CD4-positive, alpha-beta T cell treated with Interleukin-15 for 4 hours (primary cell): ENCODE data around the gene LINC00632.
A peak's percentile ranks its signal among the peaks of the same experiment; 100 is the strongest.
"Not testable (repeated sequence)": the region's sequence is repeated elsewhere in the genome, so short reads cannot be mapped to it uniquely, and the experiment has no call there.

Source experiments
- DNase-seq: peaks from one replicate; pipeline ENCODE4 v3.0.0-alpha.2; 2020; ENCODE audit warnings: low spot score

The LINC00632 gene

GRCh38 chrX:140709421-140709846 is at the start of gene LINC00632:
Gene LINC00632 (plus strand): TSS chrX:140709759.
- no peak for DNase-seq

DNA sequence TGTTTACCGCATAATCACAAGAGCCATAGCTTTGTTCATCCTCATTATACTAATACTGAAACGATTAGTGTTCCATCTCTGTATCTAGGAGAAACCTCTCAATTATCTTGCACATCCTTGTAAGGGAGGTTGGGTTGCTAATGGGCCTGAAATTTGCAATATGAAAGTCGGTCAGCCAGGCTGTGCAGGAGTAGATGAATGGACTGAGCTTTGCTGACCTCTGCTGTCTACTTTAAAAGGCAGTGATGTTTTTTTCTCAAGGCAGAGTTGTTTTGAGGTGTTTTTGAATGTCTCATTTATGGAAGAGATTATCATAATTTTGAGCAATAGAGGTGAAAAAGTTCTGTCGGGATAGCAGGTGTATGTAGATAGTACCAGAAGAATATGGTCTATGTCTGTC is 47.9 kb upstream of the LINC00632 start:
- no peak for DNase-seq

- no peak for DNase-seq
Observed at GRCh38 chrX:140664939-140665338, 44.6 kb upstream of the LINC00632 start.

DNA sequence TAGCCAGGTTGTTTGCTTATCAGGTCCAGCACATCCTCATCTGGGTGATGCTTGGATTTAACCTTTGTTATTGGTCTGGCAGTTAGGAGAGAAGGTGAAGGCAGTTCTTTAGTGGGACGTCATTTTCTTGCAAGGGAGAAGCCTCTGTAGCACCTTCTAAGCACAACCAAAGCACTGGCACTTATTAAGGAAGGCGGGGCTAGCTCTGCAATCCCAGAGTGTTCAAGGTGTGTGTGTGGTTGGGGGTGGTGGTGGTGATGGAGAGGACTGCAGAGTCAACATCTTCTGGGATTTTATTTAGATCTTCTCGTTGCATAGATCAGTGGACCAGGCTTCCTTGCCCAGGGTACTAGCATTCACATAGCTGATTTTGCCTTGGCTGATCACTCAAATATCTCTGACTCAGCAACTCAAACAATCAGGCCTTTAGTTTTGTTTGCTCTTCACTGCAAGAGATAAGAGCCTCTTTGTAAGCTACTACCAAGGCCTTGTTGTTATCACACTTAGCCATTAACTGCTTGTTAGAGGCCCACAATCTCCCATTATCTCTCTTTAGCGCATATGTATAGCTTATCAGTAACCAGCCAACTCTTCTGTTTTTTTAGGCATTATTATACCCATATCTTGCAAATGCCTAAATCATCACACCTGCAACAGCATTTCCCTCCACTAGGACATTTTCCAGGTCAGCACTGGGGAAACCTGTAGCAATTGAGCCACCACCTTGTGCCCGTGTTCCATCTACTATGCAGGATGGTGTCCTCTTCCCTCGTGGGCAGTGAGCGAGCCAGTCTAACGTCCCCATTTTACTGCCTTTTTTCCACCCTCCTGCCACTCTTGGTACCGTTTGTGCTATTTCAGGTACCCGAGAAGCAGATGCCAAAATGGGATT is 36.5 kb upstream of the LINC00632 start:
- DNase-seq = no peak

GRCh38 chrX:140687706-140688105 is 21.9 kb upstream of the LINC00632 start:
- DNase-seq = no peak

GRCh38 chrX:140691596-140691995 is 18.0 kb upstream of the LINC00632 start:
- DNase-seq = not testable (repeated sequence)

- DNase-seq = no peak
Observed at GRCh38 chrX:140697618-140698017, 11.9 kb upstream of the LINC00632 start.

- DNase-seq = no peak
Observed at GRCh38 chrX:140701480-140701879, 8.1 kb upstream of the LINC00632 start.

DNA sequence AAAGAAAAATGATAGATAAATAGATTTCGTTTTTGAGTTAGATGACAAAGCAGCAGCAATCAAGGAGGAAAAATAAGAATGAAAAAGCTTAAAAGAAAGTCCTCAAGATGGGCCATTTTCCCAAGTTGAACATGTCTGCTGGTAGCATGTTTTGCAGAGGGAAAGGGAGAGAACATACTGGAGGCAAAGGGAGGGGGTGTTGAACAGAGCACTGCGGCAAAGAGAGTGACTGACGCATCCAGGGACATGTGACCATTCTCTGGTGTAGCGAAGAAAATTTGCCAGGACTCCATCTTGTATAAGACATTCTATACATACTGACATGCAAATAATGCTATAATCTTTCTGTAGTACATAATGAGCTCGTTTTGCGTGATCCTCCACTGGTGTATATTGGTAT is 1.2 kb downstream of the LINC00632 start:
- no peak for DNase-seq

DNA sequence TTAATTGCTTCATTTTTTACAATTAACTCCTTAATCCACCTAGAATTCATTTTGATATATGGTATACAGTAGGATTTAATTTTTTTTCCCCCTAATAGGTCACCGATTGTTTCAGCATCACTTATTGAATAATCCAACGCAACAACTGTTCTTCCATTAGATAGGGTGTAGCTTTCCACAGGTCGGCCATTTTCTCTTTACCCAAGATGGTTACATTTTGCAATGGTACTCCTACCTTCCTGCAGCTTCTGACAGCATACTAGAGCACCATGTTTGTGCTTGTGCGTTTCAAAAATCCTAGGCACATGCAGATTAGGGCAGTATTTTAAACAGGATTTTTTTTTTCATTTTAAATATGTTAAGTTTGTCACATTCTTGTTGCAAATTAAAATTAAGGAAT is 2.3 kb downstream of the LINC00632 start:
- no peak for DNase-seq

DNA sequence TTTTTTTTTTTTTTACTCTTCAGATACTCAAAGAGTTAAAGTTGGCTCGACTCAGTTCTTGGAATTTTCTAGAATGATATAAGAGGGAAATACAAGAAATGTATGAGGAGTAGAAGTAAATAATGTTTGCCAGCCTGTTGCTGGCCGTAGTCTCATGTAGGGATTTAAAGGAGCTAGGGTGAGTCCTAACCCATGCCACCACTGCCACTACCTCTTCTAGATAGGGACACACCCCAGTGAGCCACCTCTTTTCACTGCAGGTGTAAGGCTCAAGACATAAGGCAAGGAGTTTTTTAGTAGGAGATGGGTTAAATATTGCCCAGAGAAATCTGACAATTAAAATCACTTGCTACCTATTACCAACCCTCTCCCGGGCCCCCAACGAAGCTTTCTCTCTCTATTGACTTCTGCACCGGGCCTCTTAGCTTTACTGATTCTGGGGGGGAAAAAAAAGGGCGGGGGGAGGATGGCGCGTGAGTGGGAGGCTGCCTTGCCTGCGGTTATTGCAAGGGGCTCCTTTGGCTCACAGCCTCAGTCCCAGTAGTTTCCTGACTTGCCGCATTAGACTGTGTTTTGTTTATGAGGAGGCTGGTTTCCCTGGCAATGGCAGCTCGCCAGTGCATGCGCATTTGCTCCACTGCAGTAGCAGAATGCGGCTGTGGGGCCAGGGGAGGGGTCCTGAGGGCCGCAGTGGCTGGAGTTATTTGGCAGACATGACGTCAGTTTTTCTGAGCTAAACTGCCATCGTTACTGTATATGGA is 3.0 kb downstream of the LINC00632 start:
- DNase-seq = peak; percentile 37

DNA sequence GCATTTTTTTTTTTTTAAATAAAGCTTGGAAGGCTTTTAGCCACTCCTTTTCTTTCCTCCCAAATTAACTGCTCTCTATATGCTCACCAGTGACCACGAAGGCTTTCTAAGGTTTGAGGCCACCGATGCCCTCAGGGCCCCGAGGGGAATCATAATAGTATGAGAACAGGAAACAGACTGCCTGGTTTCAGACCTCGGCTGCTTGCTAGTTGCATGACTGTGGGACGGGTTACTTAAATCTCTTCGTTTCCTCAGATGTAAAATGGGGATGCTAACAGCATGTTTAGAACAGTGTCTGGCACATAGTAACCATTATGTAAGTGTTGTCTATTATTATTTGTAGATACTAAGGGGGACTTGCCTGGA is 3.6 kb downstream of the LINC00632 start:
- DNase-seq = no peak

DNA sequence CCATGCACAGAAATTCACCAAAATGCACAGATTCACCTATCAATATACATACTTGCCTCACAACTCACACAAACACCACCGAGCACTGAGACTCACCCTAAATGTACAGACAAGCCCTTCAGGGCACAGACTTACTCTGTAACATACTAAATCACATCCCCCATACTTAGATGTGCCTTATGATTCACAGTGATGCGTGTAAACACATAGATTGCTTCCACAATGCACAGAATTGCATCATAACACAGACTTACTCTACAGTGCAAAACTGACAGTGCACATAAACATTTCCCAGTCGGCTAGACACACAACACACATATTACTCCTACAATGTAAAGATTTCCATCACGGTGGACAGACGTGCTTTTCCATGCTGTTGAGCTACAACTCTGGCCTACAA is 6.2 kb downstream of the LINC00632 start:
- DNase-seq = no peak

DNA sequence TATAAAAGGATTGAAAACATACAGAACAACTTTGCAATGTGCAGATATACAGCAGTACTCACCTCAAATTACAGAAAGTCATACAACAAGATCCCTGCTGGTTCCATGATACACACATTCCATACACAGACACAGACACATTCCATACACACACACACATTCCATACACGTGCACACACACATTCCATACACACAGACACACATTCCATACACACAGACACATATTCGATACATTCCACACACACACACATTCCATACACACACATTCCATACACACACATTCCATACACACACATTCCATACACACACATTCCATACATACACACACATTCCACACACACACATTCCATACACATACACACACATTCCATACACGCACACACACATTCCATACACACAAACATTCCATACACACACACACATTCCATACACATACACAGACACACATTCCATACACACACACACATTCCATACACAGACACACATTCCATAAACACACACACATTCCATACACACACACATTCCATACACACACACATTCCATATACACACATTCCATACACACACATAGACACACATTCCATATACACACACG is 13.7 kb downstream of the LINC00632 start:
- DNase-seq = no peak

- no peak for DNase-seq
Observed at GRCh38 chrX:140724309-140724708, 14.8 kb downstream of the LINC00632 start.

DNA sequence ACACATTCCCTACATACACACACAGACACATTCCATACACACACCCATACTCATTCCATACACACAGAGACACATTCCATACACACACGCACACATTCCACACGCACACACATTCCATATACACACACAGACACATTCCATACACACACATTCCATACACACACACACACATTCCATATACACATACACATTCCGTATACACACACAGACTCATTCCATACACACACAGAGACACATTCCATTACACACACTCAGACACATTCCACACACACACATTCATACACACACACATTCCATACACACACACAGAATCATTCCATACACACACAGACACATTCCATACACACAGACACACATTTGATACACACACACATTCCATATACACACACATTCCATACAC is 15.2 kb downstream of the LINC00632 start:
- no peak for DNase-seq

- no peak for DNase-seq
Observed at GRCh38 chrX:140725500-140725899, 15.9 kb downstream of the LINC00632 start.

DNA sequence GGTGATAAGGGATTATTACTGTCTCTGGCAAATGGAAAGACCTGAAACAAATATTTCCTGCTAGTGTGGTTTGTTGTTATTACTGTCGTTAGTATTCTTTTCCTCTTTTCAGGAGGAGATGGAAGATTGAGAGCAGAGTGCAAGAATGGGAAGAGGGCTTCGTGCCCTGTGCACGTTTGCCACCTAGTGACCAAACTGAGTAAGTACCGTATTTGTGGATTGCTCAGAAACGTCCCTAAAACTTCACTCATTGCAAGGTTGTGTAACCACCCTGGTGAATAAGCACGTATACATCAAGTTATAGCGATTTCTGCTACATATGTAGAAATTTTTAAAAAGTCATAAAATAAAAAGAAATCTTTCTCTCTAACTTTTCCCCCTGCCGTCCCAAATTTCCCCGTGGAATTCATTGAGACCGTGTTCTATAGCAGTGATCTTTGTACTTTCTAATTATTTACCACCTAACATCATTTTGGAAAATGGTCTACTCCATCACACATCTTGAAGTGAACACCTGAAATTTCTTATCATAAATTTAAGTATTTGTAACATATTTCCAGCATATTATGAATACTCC is 24.3 kb downstream of the LINC00632 start:
- DNase-seq = peak; percentile 12

- peak; percentile 21 for DNase-seq
Observed at GRCh38 chrX:140744085-140744484, 34.5 kb downstream of the LINC00632 start.

DNA sequence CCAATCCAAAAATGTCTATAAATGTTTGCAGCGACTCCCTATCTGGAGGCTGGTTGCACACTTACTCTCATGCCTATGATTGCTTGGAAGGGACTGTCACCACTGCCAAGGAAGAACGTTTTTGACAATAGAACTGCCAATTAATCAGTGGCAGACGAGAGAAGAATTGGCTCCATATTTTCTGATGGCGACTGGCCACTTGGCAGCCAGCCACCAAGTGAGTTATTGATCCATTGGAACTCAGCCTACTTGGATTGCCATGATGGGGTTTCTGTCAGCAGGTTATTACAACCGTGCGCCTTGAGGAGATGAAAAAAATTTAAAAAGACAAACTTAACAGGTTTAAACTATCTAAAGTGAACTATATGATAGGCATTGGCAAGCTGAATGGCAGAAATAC is 47.4 kb downstream of the LINC00632 start:
- DNase-seq = no peak

- DNase-seq = peak; percentile 1
Observed at GRCh38 chrX:140762061-140762460, 52.5 kb downstream of the LINC00632 start.

DNA sequence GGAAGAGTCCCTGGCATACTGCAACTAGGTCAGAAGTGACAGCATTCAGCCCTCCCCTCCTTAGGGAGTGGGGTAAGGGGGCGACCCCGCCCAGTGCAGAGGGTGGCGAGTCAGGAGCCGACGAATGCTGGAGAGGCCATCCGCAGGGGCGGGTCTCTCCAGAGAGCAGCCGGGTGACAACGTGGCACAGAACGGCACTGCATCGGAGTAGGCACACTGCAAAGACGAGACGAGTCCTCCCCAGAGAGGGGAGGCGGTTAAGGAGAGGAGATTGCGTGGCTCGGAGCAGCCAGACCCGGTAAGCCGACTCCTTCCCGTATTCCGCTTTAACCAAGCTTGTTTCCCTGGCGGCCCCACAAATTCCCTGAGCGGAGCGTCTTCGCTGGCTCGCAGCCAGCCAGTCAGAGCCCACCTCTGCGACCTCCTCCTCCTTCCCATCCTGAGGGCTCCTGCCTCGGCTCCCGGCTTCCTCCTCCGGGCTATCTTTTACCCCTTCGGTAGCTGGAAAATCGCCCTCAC is 54.9 kb downstream of the LINC00632 start:
- DNase-seq = no peak
